Measurements from ENCODE around the gene ZEB2. TPM values are rescaled to one million over a fixed set of nuclear protein-coding genes. Genes with fewer than 3 reads are reported as not detected.

ZEB2 gene
- total RNA-seq, 6 donors from 2014 or later, result 104 to 237 (median 148) TPM

DNA sequence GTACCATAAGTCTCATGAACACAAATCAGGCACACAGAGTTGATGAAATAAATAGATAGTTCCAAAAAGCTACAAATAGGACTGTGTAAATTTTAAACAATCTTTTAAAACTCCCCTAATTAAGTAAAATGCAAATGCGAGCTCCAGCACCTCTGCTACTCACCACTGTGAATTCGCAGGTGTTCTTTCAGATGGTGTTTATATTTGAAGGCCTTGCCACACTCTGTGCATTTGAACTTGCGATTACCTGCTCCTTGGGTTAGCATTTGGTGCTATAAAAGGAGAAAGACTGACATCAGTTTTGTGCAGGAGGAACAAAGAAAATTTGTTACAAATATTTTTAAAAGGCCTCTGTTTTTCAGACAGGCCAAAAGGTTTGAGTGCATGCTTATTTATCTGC is 118.9 kb downstream of the ZEB2 start:
- no peaks in the 10 kb centered on the region for H3K27me3 ChIP-seq
- ATAC-seq (ENCODE audit: low FRiP score in 2 of 2) (no peak), DNase-seq (no peak)
- H3K27ac ChIP-seq, result no peak overlapping the region
- H3K9me3 ChIP-seq, result no peaks in the 10 kb centered on the region
- H3K36me3 ChIP-seq, result peaks cover 6 to 61% (median 17%) of the 10 kb centered on the region in 4 donors
- 95 to 98% methylated on average over 3 of the region's 3 CpGs for WGBS, 2 donors
- no peak for TF ChIP-seq POLR2AphosphoS5 (IDR thresholded peaks at IDR 0.05)
- TF ChIP-seq POLR2A (IDR thresholded peaks at IDR 0.05), result no peak
- TF ChIP-seq EP300 (IDR thresholded peaks at IDR 0.05), result no peak
- TF ChIP-seq, protein P1, sequence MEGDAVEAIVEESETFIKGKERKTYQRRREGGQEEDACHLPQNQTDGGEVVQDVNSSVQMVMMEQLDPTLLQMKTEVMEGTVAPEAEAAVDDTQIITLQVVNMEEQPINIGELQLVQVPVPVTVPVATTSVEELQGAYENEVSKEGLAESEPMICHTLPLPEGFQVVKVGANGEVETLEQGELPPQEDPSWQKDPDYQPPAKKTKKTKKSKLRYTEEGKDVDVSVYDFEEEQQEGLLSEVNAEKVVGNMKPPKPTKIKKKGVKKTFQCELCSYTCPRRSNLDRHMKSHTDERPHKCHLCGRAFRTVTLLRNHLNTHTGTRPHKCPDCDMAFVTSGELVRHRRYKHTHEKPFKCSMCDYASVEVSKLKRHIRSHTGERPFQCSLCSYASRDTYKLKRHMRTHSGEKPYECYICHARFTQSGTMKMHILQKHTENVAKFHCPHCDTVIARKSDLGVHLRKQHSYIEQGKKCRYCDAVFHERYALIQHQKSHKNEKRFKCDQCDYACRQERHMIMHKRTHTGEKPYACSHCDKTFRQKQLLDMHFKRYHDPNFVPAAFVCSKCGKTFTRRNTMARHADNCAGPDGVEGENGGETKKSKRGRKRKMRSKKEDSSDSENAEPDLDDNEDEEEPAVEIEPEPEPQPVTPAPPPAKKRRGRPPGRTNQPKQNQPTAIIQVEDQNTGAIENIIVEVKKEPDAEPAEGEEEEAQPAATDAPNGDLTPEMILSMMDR (IDR thresholded peaks at IDR 0.05), result no peak
- no peak overlapping the region for H3K4me3 ChIP-seq
- H3K4me1 ChIP-seq, result peaks cover 0 to 4% (median 0%) of the 10 kb centered on the region in 4 donors

DNA sequence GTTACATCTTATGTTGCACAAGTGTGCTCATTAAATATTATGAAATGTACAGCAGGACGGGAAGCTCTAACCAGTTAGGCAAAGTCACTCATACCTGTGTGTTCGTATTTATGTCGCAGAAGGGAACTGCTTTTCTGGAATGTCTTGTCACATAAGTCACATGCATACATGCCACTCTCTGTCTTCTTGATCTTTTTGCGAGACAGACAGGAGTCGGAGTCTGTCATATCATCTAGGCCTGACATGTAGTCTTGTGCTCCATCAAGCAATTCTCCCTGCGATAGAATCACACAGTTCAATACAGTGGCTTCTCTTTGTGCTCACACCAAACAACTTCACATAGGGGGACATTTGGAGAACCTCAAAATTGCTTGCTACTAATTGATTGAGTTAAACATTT is 123.6 kb downstream of the ZEB2 start:
- Histone ChIP-seq H3K9me3 (no peaks in the 10 kb centered on the region), H3K36me3 (peaks cover 6 to 86% (median 21%) of the 10 kb centered on the region in 4 donors), H3K4me3 (no peak overlapping the region), H3K4me1 (no peaks in the 10 kb centered on the region), H3K27ac (peak overlapping the region in 2 of 4 donors; percentile 5 to 58), H3K27me3 (no peaks in the 10 kb centered on the region)
- ATAC-seq (ENCODE audit: low FRiP score in 2 of 2) (no peak), DNase-seq (no peak)
- 85 to 92% methylated on average over 6 of the region's 6 CpGs for WGBS, 2 donors
- TF ChIP-seq POLR2AphosphoS5 (IDR thresholded peaks at IDR 0.05) (peak in 1 of 2 donors; percentile 26), POLR2A (IDR thresholded peaks at IDR 0.05) (no peak)

DNA sequence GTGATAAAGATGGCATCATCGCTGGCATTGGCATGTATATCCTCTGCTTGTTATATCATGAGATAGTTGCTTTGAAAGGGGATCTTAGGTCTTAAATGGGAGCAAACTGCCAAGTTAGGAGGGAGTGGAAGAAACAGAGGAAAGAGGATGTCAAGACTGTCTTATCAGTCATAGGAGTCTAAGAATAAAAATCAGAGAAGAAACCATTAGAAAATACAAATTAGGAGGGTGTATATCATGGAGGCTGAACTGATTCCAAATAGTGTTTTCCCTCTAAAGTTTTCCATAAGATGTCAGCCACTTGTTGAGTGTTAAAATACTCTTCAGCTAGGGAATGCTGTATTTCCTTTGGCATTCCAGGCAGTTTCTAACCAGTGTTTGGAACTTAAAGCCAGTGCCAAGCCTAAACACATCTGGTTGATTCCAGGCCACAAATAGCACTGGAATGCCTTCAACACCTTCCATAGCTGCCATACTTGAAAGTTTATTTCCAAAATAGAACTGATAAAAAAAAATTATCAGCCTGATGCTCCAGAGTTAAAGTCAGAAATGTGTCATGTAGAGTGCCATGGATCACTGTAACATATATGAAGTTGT is 129.4 kb downstream of the ZEB2 start:
- H3K4me3 ChIP-seq, result no peak overlapping the region
- no peak overlapping the region for H3K27ac ChIP-seq
- 85 to 97% methylated on average over 1 of the region's 1 CpG for WGBS, 2 donors
- H3K9me3 ChIP-seq, result no peaks in the 10 kb centered on the region
- H3K27me3 ChIP-seq, result no peaks in the 10 kb centered on the region
- ATAC-seq (ENCODE audit: low FRiP score in 2 of 2) (no peak), DNase-seq (no peak)
- peaks cover 0 to 56% (median 5%) of the 10 kb centered on the region in 4 donors for H3K36me3 ChIP-seq
- TF ChIP-seq, protein P1 (IDR thresholded peaks at IDR 0.05), result no peak
- TF ChIP-seq POLR2A (IDR thresholded peaks at IDR 0.05) (no peak), EP300 (IDR thresholded peaks at IDR 0.05) (no peak), POLR2AphosphoS5 (IDR thresholded peaks at IDR 0.05) (no peak)
- peaks cover 0 to 6% (median 0%) of the 10 kb centered on the region in 4 donors for H3K4me1 ChIP-seq

DNA sequence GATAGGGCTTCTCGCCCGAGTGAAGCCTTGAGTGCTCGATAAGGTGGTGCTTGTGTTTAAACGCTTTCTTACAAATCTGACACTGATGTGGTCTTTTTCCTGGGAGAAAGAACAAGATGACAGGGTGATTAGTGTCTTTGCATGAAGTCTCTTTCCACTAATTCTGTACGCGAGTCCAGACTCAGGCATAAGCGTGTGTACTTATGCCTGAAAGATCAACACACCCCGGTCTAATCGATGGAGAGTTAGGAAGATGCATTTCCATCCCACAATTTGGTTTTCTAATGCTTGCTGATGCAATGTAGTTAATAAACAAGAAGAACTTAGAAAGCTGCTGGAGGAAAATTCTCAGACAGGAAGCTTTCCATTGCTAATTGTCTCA is 130.0 kb downstream of the ZEB2 start:
- H3K27me3 ChIP-seq, result no peaks in the 10 kb centered on the region
- H3K36me3 ChIP-seq, result peaks cover 0 to 50% (median 5%) of the 10 kb centered on the region in 4 donors
- TF ChIP-seq POLR2AphosphoS5 (IDR thresholded peaks at IDR 0.05) (no peak), POLR2A (IDR thresholded peaks at IDR 0.05) (no peak), EP300 (IDR thresholded peaks at IDR 0.05) (no peak)
- TF ChIP-seq, protein P1 (IDR thresholded peaks at IDR 0.05), result no peak
- DNase-seq (no peak), ATAC-seq (ENCODE audit: low FRiP score in 2 of 2) (peak in 1 of 2 donors; percentile 24)
- peaks cover 0 to 6% (median 0%) of the 10 kb centered on the region in 4 donors for H3K4me1 ChIP-seq
- H3K27ac ChIP-seq, result no peak overlapping the region
- 70 to 73% methylated on average over 9 of the region's 9 CpGs for WGBS, 2 donors
- peak overlapping the region in 3 of 4 donors; percentile 36 to 48 (median 41) for H3K4me3 ChIP-seq
- no peaks in the 10 kb centered on the region for H3K9me3 ChIP-seq

DNA sequence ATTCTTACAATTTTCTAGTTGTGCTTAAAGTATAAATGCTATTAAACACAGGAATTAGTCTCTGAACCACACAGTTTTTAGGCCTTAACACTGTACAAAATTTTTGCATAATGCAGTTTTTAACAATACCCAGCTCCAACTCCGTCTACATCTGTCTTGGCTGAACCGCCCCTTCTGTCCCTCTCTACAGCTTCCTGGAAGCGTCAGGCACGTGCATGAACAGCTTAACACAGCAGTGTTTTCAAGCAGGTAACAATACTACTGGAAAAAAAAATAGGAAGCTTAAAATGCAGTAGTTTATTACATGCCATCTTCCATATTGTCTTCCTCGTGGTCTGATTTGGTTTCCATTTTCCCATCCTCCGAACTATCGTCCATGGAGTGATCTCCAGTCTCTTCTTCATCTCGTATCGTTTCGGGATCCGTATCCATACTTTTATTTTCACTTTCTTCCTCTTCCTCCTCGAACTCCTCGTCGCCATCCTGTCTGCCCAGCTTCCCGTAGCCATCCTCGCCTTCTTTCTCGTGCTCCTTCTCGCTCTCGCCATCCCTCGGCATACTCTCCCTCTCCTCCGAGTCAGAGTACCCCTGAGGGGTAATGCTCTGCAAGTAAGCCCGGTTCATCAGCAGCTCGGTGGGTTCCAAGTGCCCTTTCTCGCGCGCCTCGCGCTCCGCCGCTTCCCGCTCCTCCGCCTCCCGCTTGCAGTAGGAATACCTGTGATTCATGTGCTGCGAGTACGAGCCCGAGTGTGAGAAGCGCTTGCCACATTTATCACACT is 130.6 kb downstream of the ZEB2 start:
- Histone ChIP-seq H3K4me3 (peak overlapping the region in 3 of 4 donors; percentile 36 to 48 (median 41)), H3K9me3 (no peaks in the 10 kb centered on the region), H3K27ac (no peak overlapping the region), H3K4me1 (peaks cover 0 to 8% (median 0%) of the 10 kb centered on the region in 4 donors), H3K36me3 (peaks cover 0 to 44% (median 5%) of the 10 kb centered on the region in 4 donors), H3K27me3 (no peaks in the 10 kb centered on the region)
- TF ChIP-seq EP300 (IDR thresholded peaks at IDR 0.05) (no peak), POLR2A (IDR thresholded peaks at IDR 0.05) (no peak), POLR2AphosphoS5 (IDR thresholded peaks at IDR 0.05) (no peak)
- TF ChIP-seq, protein P1 (IDR thresholded peaks at IDR 0.05), result no peak
- WGBS, 2 donors, result 69 to 74% methylated on average over 33 to 37 of the region's 37 CpGs
- DNase-seq, result peak in 1 of 2 donors; percentile 84
- peak in 1 of 2 donors; percentile 49 for ATAC-seq (ENCODE audit: low FRiP score in 2 of 2)
